Hippocampal formation (tissue), 2 donors: Measurements from ENCODE around the gene EPHX1.

Source experiments
- DNase-seq, 2 donors: peaks; one replicate each; lab custom pipeline; 2025; lab: John Stamatoyannopoulos, UW

EPHX1 gene

DNA sequence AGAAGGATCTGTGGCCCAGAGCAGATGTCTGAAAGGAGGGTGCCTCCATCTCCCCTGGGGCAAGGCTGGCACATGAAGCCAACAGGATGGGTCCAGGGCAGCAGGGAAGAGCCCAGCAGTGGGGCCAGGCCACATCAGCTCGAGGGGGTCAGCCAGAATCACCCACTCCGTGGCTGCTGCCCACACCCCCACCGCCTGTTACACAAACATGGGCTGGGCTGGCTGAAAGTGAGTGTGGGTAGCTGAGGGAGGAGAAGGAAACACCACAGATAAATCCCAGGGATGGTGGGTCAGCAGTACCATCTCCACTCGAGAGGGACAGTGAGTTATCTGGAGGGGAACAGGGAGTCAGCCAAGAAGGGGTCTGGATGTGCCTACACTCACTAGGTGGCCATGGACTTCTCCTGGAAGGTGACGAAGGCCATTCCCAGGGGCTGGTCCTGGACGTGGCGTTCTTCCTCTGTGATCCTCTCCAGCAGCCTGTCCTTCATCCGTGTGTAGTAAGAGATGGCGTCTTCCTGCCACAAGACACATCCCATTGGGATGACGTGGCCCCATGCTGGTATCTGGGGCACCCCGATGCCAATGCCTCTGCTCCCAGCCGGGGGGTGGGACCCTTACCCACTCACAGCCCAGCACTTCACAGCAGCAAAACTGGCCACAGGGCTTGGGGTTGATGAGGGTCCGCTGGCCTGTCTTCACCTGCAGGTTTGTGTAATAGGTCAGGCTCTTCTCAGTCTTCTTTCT, 52.1 kb downstream of the EPHX1 start:
- DNase-seq, result no peak

DNA sequence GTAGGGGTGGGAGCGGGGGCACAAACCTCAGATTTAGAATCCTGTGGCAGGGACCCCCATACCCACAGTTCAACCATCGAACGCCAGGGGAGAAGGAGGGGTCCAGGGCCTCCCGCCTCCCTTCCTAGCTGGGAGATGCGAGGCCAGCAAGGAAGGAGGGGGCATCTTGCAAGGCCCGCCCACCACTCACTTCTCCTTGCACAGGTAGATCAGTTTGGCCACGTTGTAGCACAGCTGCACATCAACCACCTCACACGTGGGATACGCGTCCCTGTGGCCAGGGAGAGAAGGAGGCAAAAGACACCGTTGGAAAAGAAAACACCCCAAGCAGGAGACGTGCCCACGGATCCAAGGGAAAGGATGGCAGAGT, 52.6 kb downstream of the EPHX1 start:
- no peak for DNase-seq

GRCh38 chr1:225863167-225863566, 53.2 kb downstream of the EPHX1 start:
- DNase-seq, result no peak

GRCh38 chr1:225865514-225865913, 55.6 kb downstream of the EPHX1 start:
- no peak for DNase-seq

GRCh38 chr1:225866061-225866837, 56.3 kb downstream of the EPHX1 start:
- no peak for DNase-seq

DNA sequence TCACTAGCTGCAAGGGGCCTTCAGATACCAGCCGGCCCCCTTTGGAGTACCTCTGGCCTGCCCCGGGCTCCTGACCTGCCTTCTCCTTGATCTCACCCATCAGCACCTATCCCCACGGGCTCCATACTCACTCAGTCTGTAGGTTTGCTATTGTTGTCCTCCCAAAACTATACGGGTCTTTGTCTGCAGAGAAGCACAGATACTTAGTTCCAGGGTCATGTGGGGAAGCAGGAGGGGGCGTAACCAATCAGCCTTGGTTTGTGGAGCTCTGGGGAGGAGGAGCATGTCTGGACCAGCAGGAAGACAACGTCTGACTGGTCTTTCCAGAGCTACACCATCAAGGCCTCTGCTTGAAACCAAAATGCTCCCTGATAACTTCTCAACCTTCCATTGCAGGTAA, 57.1 kb downstream of the EPHX1 start:
- no peak for DNase-seq

GRCh38 chr1:225868631-225869330, 58.9 kb downstream of the EPHX1 start:
- DNase-seq, result no peak

DNA sequence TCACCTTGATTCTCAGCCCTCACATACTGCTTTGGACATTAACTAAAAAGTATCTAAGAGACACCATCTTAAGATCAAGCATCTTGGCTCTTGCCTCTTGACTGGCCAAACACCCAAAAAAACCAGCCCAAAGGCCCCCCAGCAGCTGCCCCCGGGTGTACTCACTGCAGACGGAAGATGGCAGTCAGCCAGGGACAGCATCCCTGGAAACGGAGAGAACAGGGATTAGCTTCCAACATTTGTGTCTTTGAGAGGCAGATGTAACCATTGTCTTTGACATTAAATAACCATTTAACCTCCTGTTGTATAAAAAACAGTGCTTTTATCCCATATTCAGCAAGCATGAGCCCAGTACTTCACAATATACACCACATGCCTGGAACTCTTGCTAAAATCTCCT, 61.0 kb downstream of the EPHX1 start:
- no peak for DNase-seq

GRCh38 chr1:225871359-225872074, 61.6 kb downstream of the EPHX1 start:
- no peak for DNase-seq

DNA sequence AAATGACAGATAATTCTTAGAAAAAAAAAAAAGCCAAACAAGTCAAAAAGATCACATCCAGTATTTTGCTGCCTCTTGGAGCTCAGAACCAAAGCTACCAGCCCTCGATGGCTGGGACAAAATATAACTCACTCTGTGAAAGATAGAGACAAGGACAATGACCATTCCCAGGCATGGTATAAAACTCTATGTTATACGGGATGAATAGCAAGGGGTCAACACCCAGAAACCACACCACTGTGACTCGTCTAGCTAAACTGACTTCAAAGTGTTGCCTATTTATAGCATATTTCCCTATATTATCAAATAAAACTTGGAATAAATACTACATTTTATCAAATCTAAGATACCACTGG, 62.1 kb downstream of the EPHX1 start:
- DNase-seq, result no peak

GRCh38 chr1:225873281-225873850, 63.4 kb downstream of the EPHX1 start:
- no peak for DNase-seq

DNA sequence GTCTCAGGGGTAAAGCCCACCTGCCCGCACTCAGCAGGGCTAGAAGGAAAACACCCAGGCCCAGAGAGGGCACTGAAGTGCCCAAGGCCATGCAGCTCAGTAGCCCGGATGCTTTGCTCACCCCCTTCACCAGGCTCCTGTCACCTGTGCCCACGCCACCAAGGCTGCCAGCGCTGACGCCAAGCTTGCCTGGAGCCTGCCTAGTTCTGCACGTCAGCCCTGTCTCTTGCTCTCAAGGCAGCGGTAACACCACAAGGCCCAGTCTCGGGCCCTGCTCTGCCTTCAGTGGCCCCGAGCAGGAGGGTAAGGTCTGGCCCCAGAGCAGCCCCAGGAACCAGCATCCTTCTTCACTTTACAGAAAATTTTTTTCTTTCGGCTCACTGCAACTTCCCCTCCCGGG, 64.5 kb downstream of the EPHX1 start:
- DNase-seq, result no peak

DNA sequence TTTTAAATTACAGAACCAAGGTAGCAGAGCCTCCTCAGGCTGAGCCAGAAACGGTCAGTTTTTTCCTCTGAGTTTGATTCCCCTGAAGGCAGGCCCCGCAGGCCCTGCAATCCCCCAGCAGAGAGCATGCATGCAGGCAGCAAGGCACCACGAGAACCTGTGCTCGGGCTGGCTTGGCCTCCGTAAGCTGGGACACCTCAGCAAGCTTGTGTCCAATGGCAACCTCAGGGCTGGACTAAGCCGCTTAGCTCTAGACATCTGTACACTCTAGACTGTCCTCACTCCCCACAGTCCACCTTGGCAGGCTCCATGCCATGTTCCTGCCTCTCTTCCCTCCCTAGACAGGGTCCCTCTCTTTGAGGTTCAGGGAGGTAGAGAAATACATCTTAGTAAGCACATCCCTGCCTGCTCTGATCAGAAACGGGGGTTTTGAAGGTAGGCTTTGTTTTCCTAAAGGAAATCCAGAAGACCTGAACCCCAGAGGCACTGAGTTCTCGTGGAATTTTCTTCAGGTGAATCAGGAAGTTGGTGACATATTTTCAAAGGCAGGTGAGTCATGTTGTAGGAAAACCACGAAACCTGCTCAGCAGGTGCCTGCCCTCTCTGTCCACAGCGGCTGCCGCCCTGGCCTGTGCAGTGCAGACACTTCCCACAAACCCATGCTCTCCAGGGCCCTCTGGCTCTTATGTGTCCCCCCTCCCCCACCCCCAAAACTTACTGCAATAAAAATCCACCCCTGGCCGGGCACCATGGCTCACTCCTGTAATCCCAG, 65.3 kb downstream of the EPHX1 start:
- DNase-seq, result no peak

GRCh38 chr1:225876900-225877510, 67.1 kb downstream of the EPHX1 start:
- no peak for DNase-seq

DNA sequence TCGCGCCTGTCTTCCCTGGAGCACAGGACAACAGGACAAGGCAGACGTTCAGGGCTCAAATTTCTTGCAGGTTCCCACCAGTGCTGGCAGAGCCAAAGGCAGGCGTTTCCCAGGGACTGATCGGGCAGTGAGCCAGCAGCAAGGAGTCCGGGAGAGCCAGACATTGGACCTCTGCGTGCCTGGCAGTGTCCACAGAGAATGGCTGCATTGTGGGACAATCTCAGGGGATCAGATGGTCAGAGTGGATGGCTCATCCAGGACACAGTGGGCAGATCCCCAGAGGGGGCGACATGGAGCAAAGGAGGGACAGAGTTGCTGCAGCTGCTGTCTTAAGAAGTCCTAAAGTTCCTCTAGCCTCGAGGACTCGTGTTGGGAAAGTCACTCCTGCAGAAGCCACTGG, 67.7 kb downstream of the EPHX1 start:
- peak; percentile 91 for DNase-seq

GRCh38 chr1:225878282-225878681, 68.4 kb downstream of the EPHX1 start:
- DNase-seq, result no peak

- DNase-seq, result peak; percentile 61 to 67
Measured at GRCh38 chr1:225879521-225880221, 69.7 kb downstream of the EPHX1 start.

GRCh38 chr1:225880222-225880588, 70.3 kb downstream of the EPHX1 start:
- peak; percentile 73 to 83 for DNase-seq

DNA sequence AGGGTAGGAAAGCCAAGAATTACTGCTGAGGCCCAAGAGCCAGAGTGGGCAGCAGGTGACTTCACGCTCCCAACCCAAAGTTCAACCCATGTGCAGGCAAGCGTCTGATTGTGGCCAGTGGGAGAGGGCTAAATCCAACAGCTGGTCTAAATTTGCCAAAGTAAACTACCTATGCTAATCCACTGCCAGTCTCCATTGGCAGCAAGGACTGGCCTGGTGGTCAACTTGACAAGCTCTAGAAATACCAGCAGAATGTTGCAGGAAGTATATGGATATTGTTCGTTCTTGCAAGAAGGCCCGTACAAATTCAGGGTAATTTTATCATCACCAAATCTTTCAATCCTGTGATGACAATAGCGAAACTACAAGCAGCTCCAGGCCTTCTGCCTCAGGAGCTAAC, 70.7 kb downstream of the EPHX1 start:
- no peak for DNase-seq
